ENCODE data around the gene ISL1.

Gene ISL1

GRCh38 chr5:51386916-51387883 lies 4.0 kb downstream of the ISL1 start:
- no peak for DNase-seq (ENCODE audit: low read depth in 2 of 2)

- DNase-seq (ENCODE audit: low read depth in 2 of 2): no peak
These were observed 4.6 kb downstream of the ISL1 start for GRCh38 chr5:51387884-51388275.

GRCh38 chr5:51388488-51389287 lies 5.4 kb downstream of the ISL1 start:
- DNase-seq (ENCODE audit: low read depth in 2 of 2): no peak

- no peak for DNase-seq (ENCODE audit: low read depth in 2 of 2)
These were observed 6.0 kb downstream of the ISL1 start for GRCh38 chr5:51389288-51389576.

GRCh38 chr5:51389577-51390463 lies 6.6 kb downstream of the ISL1 start:
- no peak for DNase-seq (ENCODE audit: low read depth in 2 of 2)

- no peak for DNase-seq (ENCODE audit: low read depth in 2 of 2)
These were observed 7.9 kb downstream of the ISL1 start for GRCh38 chr5:51391175-51391574.

GRCh38 chr5:51392689-51393199 lies 9.5 kb downstream of the ISL1 start:
- no peak for DNase-seq (ENCODE audit: low read depth in 2 of 2)

- no peak for DNase-seq (ENCODE audit: low read depth in 2 of 2)
These were observed 11.4 kb downstream of the ISL1 start for GRCh38 chr5:51394609-51395008.

GRCh38 chr5:51395245-51395644 lies 12.0 kb downstream of the ISL1 start:
- no peak for DNase-seq (ENCODE audit: low read depth in 2 of 2)

- no peak for DNase-seq (ENCODE audit: low read depth in 2 of 2)
These were observed 12.6 kb downstream of the ISL1 start for GRCh38 chr5:51395666-51396356.

GRCh38 chr5:51396797-51397196 lies 13.5 kb downstream of the ISL1 start:
- DNase-seq (ENCODE audit: low read depth in 2 of 2): no peak

- DNase-seq (ENCODE audit: low read depth in 2 of 2): no peak
These were observed 14.7 kb downstream of the ISL1 start for GRCh38 chr5:51397996-51398395.

- DNase-seq (ENCODE audit: low read depth in 2 of 2): no peak
These were observed 15.8 kb downstream of the ISL1 start for GRCh38 chr5:51398875-51399642.

- DNase-seq (ENCODE audit: low read depth in 2 of 2): no peak
These were observed 16.4 kb downstream of the ISL1 start for GRCh38 chr5:51399643-51400006.

- no peak for DNase-seq (ENCODE audit: low read depth in 2 of 2)
These were observed 21.0 kb downstream of the ISL1 start for GRCh38 chr5:51404255-51404654.

GRCh38 chr5:51411921-51412325 lies 28.7 kb downstream of the ISL1 start:
- DNase-seq (ENCODE audit: low read depth in 2 of 2): no peak

GRCh38 chr5:51414516-51414915 lies 31.3 kb downstream of the ISL1 start:
- DNase-seq (ENCODE audit: low read depth in 2 of 2): no peak

GRCh38 chr5:51416149-51416548 lies 32.9 kb downstream of the ISL1 start:
- no peak for DNase-seq (ENCODE audit: low read depth in 2 of 2)

GRCh38 chr5:51433052-51433710 lies 49.9 kb downstream of the ISL1 start:
- no peak for DNase-seq (ENCODE audit: low read depth in 2 of 2)

- DNase-seq (ENCODE audit: low read depth in 2 of 2): no peak
These were observed 56.0 kb downstream of the ISL1 start for GRCh38 chr5:51439232-51439631.

Measured in activated CD8-positive, alpha-beta memory T cell treated with anti-CD3 and anti-CD28 coated beads for 4 hours (primary cell).